ENCODE measurements around the gene POU6F2.

GRCh38 chr7:39085590-39086049 lies 107.9 kb downstream of the POU6F2 start:
- no peak for TF ChIP-seq POLR2AphosphoS5 (IDR thresholded peaks at IDR 0.05)
- TF ChIP-seq CTCF (IDR thresholded peaks at IDR 0.05) = no peak

Measured in breast epithelium (tissue), 3 donors.